Gastrocnemius medialis (tissue), 4 donors: ENCODE measurements around the gene TSC22D2.

Experiments
- CTCF ChIP-seq, 5 experiments: fragments of 450-650 bp in 3 of 5; fragments of 200-600 bp in 2 of 5; sonication (generic) in 2 of 5; IDR thresholded peaks in 4 of 5; conservative IDR thresholded peaks in 1 of 5; 1 replicate in 4 of 5; 2 replicates in 1 of 5; pipeline ENCODE4 v1.5.1; 2016 to 2019; ENCODE audit warnings: antibody characterized with exemption in 5 of 5, mild to moderate bottlenecking in 3 of 5, moderate library complexity in 3 of 5
- POLR2A ChIP-seq, 2 donors: fragments of 450-650 bp; IDR thresholded peaks; one replicate each; pipeline ENCODE4 v1.6.1; 2017; ENCODE audit warnings: antibody characterized with exemption in 2 of 2, mild to moderate bottlenecking in 2 of 2, moderate library complexity in 2 of 2

- TF ChIP-seq CTCF (IDR thresholded peaks at IDR 0.05 in 4 of 5, conservative IDR thresholded peaks at IDR 0.05 in 1 of 5) (no peak), POLR2A (IDR thresholded peaks at IDR 0.05) (no peak)
Measured at GRCh38 chr3:150388498-150389418, 19.3 kb upstream of the TSC22D2 start.
